ENCODE data around the gene TNFAIP8L2. TPM values are rescaled to one million over a fixed set of nuclear protein-coding genes. Genes with fewer than 3 reads are reported as not detected.
"Not testable (repeated sequence)": the region's sequence is repeated elsewhere in the genome, so short reads cannot be mapped to it uniquely, and the experiment has no call there.

The TNFAIP8L2 gene
- total RNA-seq, 1 experiment from 2014 or later: not detected

DNA sequence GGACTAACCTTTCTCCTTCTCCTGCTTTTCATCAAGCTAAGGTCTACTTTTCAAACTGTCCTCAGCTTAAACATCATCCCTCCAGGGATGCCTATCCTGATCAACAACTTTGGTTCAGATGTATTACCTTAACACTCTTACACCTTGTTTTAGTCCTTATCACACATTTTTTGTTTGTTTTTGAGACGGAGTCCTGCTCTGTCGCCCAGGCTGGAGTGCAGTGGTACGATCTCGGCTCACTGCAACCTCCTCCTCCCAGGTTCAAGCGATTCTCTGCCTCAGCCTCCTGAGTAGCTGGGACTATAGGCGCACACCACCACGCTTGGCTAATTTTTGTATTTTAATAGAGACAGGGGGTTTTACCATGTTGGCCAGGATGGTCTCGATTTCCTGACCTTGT is 32.2 kb downstream of the TNFAIP8L2 start:
- not testable (repeated sequence) for DNase-seq (ENCODE audit: low read depth)

DNA sequence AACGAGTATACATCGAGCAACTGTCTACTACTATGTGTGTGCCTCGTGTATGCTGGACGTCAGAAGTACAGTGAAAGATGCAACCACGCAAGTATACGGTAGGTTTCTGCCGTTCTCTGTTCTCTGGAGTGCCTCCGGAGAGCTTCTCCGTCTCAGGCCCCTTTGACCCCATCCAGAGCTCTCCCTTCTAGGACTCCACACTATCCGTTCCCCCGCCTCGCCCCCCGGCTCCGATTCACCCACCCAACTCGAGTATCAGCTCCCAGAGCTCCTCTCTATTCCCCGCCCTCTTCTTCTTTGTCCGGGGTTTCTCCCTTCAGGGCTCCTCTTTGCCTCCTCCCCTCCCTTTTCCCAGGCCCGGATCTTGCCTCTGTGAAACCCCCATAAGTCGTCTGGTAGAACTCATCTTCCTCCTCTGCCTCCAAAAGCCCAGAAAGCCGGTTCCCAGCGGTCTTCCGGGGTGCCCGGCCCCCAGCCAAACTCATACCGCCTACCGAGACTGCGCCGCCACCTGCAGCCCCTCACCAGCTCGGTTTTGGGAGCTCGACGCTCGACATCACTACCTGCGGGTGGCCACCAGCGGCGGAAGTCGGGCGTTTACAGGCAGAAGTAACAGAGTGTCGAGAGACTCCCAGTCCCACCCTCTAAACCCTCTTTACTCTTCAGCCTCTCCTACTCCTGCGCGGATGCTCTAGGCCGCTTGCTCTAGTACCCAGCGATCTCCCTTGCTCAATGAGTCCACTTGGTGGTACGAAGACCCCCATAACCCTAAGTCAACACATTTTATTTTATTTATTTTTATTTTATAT is 33.4 kb downstream of the TNFAIP8L2 start, which contains the start of gene VPS72:
TSS of gene VPS72 (minus strand) at position 561 of the 809 bp plus-strand sequence. CDS start at position 485, 76 bp downstream.
- peak; percentile 83 for DNase-seq (ENCODE audit: low read depth)

DNA sequence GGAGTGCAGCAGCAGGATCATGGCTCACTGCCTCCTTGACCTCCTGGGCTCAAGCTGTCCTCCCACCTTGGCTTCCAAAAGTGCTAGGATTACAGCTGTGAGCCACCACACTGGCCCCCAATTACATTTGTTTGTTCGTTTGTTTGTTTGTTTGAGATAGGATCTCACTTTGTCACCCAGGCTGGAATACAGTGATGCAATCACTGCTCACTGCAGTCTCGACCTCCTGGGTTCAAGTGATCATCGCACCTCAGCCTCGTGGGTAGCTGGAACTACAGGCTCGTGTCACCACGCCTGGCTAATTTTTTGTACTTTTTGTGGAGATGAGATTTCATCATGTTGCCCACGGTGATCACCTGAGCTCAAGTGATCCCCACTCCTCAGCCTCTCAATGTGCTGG is 35.6 kb downstream of the TNFAIP8L2 start:
- no peak for DNase-seq (ENCODE audit: low read depth)

GRCh38 chr1:151193304-151193703 is 36.9 kb downstream of the TNFAIP8L2 start:
- DNase-seq (ENCODE audit: low read depth): no peak

DNA sequence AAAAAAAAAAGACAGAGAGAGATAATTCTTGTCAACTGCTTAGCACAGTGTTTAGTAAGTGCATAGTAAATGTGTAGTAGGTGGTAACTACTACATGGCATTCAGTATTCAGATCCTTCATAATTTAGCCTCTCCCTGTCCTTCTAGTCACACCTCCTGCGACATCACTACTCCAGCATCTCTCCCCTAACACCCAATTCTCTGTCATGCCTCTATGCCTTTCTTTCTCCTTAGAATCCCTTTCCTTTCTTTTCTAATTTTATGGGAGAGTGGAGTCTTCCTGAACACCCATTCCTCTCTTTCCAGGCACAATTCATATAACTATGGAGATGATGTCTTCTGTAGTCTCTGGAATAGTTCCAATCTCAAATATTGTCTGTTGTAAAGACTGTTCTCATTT is 37.4 kb downstream of the TNFAIP8L2 start:
- no peak for DNase-seq (ENCODE audit: low read depth)

DNA sequence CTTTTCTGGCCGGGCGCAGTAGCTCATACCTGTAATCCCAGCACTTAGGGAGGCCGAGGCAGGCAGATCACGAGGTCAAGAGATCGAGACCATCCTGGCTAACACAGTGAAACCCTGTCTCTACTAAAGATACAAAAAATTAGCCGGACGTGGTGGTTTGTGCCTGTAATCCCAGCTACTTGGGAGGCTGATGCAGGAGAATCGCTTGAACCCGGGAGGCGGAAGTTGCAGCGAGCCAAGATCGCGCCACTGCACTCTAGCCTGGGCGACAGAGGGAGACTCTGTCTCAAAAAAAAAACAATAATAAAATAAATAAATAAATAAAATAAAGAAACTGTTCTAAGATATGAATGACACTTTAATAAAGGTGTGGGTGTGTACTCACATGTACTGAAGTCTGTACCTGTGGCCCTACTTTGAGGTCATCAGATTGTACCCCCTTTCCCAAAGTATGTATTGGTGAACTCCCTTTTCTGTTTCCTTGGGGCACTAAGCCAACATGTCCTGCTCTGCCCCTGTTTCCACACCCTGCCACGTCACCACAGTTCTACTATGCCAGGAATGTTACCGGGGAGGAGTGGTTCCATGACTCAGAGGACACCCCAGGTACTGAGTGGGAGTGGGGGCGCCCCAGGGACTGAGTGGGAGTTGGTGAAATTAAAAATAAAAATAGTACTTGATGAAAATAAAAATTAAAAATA is 38.6 kb downstream of the TNFAIP8L2 start:
- peak; percentile 87 for DNase-seq (ENCODE audit: low read depth)

- DNase-seq (ENCODE audit: low read depth): peak; percentile 92
These were observed 39.9 kb downstream of the TNFAIP8L2 start for GRCh38 chr1:151196292-151196800.

GRCh38 chr1:151197863-151198253 is 41.4 kb downstream of the TNFAIP8L2 start:
- no peak for DNase-seq (ENCODE audit: low read depth)

- peak; percentile 99 for DNase-seq (ENCODE audit: low read depth)
These were observed 42.0 kb downstream of the TNFAIP8L2 start, which contains the start of gene PIP5K1A for GRCh38 chr1:151198254-151199127. Gene PIP5K1A (plus strand): TSS chr1:151198552. CDS start chr1:151198997, 445 bp downstream.

- DNase-seq (ENCODE audit: low read depth): peak; percentile 70
These were observed 43.6 kb downstream of the TNFAIP8L2 start for GRCh38 chr1:151199873-151200581.

DNA sequence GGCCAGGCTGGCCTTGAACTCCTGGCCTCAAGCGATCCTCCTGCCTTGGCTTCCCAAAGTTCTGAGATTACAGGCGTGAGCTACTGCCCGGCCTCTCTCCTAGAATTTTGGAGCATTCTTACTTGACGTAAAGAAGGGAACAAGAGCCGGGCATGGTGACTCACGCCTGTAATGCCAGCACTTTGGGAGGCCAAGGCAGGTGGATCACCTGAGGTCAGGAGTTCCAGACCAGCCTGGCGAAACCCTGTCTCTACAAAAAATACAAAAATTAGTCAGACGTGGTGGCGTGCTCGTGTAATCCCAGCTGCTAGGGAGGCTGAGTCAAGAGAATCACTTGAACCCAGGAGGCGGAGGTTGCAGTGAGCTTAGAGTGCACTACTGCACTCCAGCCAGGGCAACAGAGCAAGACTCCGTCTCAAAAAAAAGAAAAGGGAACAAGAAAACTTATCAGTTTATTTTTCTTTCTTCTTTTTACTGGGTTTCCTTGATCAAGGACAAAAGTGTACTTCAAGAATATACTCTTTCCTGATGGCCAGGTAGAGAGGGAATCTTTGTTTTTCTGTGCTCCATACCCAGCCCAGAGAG is 49.0 kb downstream of the TNFAIP8L2 start:
- DNase-seq (ENCODE audit: low read depth): not testable (repeated sequence)

Other genes starting within 250 kb of the TNFAIP8L2 start
- gene SETDB1, start 230.3 kb upstream of the TNFAIP8L2 start, total RNA-seq (2014; rRNA removed): 18.1 and 25.6 TPM in 2 replicates
- gene CERS2, start 181.8 kb upstream of the TNFAIP8L2 start, total RNA-seq (2014; rRNA removed): 197 and 219 TPM in 2 replicates
- gene ANXA9, start 174.4 kb upstream of the TNFAIP8L2 start, total RNA-seq (2014; rRNA removed): not detected in 2 replicates
- 3.8 and 9.2 TPM in 2 replicates for gene MINDY1, start 149.7 kb upstream of the TNFAIP8L2 start, total RNA-seq (2014; rRNA removed)
- 7.6 and 9.1 TPM in 2 replicates for gene PRUNE1, start 148.2 kb upstream of the TNFAIP8L2 start, total RNA-seq (2014; rRNA removed)
- 0.06 and 0.32 TPM in 2 replicates for gene BNIPL, start 120.1 kb upstream of the TNFAIP8L2 start, total RNA-seq (2014; rRNA removed)
- gene C1orf56, start 108.9 kb upstream of the TNFAIP8L2 start, total RNA-seq (2014; rRNA removed): 4.7 and 5.3 TPM in 2 replicates
- 71.2 and 85.9 TPM in 2 replicates for gene CDC42SE1, start 97.0 kb upstream of the TNFAIP8L2 start, total RNA-seq (2014; rRNA removed)
- 16.9 and 17.2 TPM in 2 replicates for gene MLLT11, start 96.3 kb upstream of the TNFAIP8L2 start, total RNA-seq (2014; rRNA removed)
- 6.3 and 7.1 TPM in 2 replicates for gene GABPB2, start 85.9 kb upstream of the TNFAIP8L2 start, total RNA-seq (2014; rRNA removed)
- 2.1 and 3.8 TPM in 2 replicates for gene SEMA6C, start 10.0 kb upstream of the TNFAIP8L2 start, total RNA-seq (2014; rRNA removed)
- gene LYSMD1, start 9.3 kb downstream of the TNFAIP8L2 start, total RNA-seq (2014; rRNA removed): 9.1 and 10.2 TPM in 2 replicates
- 25.5 and 31.9 TPM in 2 replicates for gene SCNM1, start 9.5 kb downstream of the TNFAIP8L2 start, total RNA-seq (2014; rRNA removed)
- gene TMOD4, start 19.3 kb downstream of the TNFAIP8L2 start, total RNA-seq (2014; rRNA removed): 0.34 TPM in 1 of 2 replicates, not detected in the other
- 59.8 and 64.0 TPM in 2 replicates for gene VPS72, start 33.5 kb downstream of the TNFAIP8L2 start, total RNA-seq (2014; rRNA removed)
- 48.9 and 49.7 TPM in 2 replicates for gene PIP5K1A, start 41.9 kb downstream of the TNFAIP8L2 start, total RNA-seq (2014; rRNA removed)
- gene PSMD4, start 98.1 kb downstream of the TNFAIP8L2 start, total RNA-seq (2014; rRNA removed): 145 and 175 TPM in 2 replicates
- 16.2 and 21.6 TPM in 2 replicates for gene ZNF687, start 125.7 kb downstream of the TNFAIP8L2 start, total RNA-seq (2014; rRNA removed)
- 45.6 and 60.0 TPM in 2 replicates for gene PI4KB, start 170.8 kb downstream of the TNFAIP8L2 start, total RNA-seq (2014; rRNA removed)
- 62.8 and 73.3 TPM in 2 replicates for gene RFX5, start 190.6 kb downstream of the TNFAIP8L2 start, total RNA-seq (2014; rRNA removed)
- 16.2 and 17.9 TPM in 2 replicates for gene SELENBP1, start 216.1 kb downstream of the TNFAIP8L2 start, total RNA-seq (2014; rRNA removed)
- gene PSMB4, start 242.9 kb downstream of the TNFAIP8L2 start, total RNA-seq (2014; rRNA removed): 238 and 258 TPM in 2 replicates